HepG2 (cell line): ENCODE measurements around the gene SRSF2. TPM values are rescaled to one million over a fixed set of nuclear protein-coding genes. Genes with fewer than 3 reads are reported as not detected.

Experiments
- AGO2 ChIP-seq: fragments of 200-400 bp; formaldehyde crosslinking; optimal IDR thresholded peaks from 2 replicates; pipeline ENCODE3; 2017; ENCODE audit warnings: mild to moderate bottlenecking, low read depth, low read length, moderate library complexity
- ARNT2 ChIP-seq: sonication (generic); formaldehyde crosslinking; IDR thresholded peaks from 2 replicates; pipeline ENCODE4 v1.8.0; 2022; ENCODE audit warnings: mild to moderate bottlenecking, low read depth, missing genetic modification reagents, moderate library complexity
- ATAD3A ChIP-seq: sonication (generic); formaldehyde crosslinking; IDR thresholded peaks from 2 replicates; pipeline ENCODE4 v1.4.0; 2020; ENCODE audit warnings: missing genetic modification reagents
- DMAP1 ChIP-seq: IDR thresholded peaks from 2 replicates; pipeline ENCODE4 v1.6.1; 2016
- GATAD2A ChIP-seq: IDR thresholded peaks from 2 replicates; pipeline ENCODE4 v1.6.1; 2016
- IKZF1 ChIP-seq: fragments of 450-650 bp; IDR thresholded peaks from 2 replicates; pipeline ENCODE4 v1.7.1; 2016
- NR2F6 ChIP-seq, 2 experiments: IDR thresholded peaks; 2 replicates each; pipeline ENCODE4 v1.6.1; 2016; ENCODE audit warnings: antibody characterized with exemption in 1 of 2, mild to moderate bottlenecking in 1 of 2
- PHF21A ChIP-seq: sonication (generic); formaldehyde crosslinking; IDR thresholded peaks from 2 replicates; pipeline ENCODE4 v1.5.0; 2020; ENCODE audit warnings: mild to moderate bottlenecking, missing genetic modification reagents
- RXRA ChIP-seq: sonication (generic); formaldehyde crosslinking; IDR thresholded peaks from 2 replicates; pipeline ENCODE4 v1.5.1; 2020; ENCODE audit warnings: missing genetic modification reagents
- ZNF256 ChIP-seq: sonication (generic); formaldehyde crosslinking; conservative IDR thresholded peaks from 2 replicates; pipeline ENCODE4 v1.4.0; 2020; ENCODE audit warnings: missing genetic modification reagents
- ZNF34 ChIP-seq: sonication (generic); formaldehyde crosslinking; IDR thresholded peaks from 2 replicates; pipeline ENCODE4 v1.4.0; 2020; ENCODE audit warnings: mild to moderate bottlenecking, missing genetic modification reagents, borderline replicate concordance
- ZNF451 ChIP-seq: sonication (generic); formaldehyde crosslinking; IDR thresholded peaks from 2 replicates; pipeline ENCODE4 v1.5.0; 2020; ENCODE audit warnings: mild to moderate bottlenecking, missing genetic modification reagents
- polyA plus RNA-seq, 8 experiments: library from polyadenylated mRNA; depleted of rRNA in 3 of 8; stranded (reverse) in 7 of 8; unstranded in 1 of 8; fragments of >200 nt; fragmentation: Illumina TruSeq in 4 of 8; extraction: Trizol in 4 of 8; gene quantifications; 2 replicates each; pipeline versions ENCODE4 v1.2.1 to v1.2.3, GENCODE V29; 2011 to 2016; ENCODE audit warnings: low read depth in 4 of 8, missing spikeins in 1 of 8, mixed read lengths in 1 of 8; ENCODE audit not compliant: insufficient read depth in 1 of 8
- total RNA-seq, 5 experiments: library from RNA; depleted of rRNA; stranded (reverse); fragments of >200 nt; fragmentation: Illumina TruSeq; extraction: Trizol; gene quantifications; 2 replicates each; pipeline ENCODE4 v1.2.3, GENCODE V29; 2016; ENCODE audit warnings: low read depth in 1 of 5
- TF ChIP-seq, protein P1 (sequence below): sonication (generic); formaldehyde crosslinking; IDR thresholded peaks from 2 replicates; pipeline ENCODE4 v1.5.1; 2020; ENCODE audit warnings: mild to moderate bottlenecking, missing genetic modification reagents, borderline replicate concordance
- TF ChIP-seq, protein P2 (sequence below), 2 experiments: fragments of 450-650 bp in 1 of 2; sonication (generic) in 1 of 2; formaldehyde crosslinking in 1 of 2; IDR thresholded peaks; 2 replicates each; pipeline versions ENCODE4 v1.6.1 to v1.8.0; 2016 to 2022; ENCODE audit warnings: antibody characterized with exemption in 1 of 2, mild to moderate bottlenecking in 1 of 2, missing genetic modification reagents in 1 of 2
- TF ChIP-seq, protein P3 (sequence below): sonication (generic); formaldehyde crosslinking; IDR thresholded peaks from 2 replicates; pipeline ENCODE4 v1.4.0; 2020; ENCODE audit warnings: missing genetic modification reagents, low read depth, mild to moderate bottlenecking, borderline replicate concordance
- TF ChIP-seq, protein P4 (sequence below): sonication (generic); formaldehyde crosslinking; IDR thresholded peaks from 2 replicates; pipeline ENCODE4 v1.4.0; 2020; ENCODE audit warnings: missing genetic modification reagents, borderline replicate concordance

SRSF2 gene
- total and polyA plus RNA-seq, 2 of the 13 experiments (the other 11 are each of a cell fraction or from before 2014, with no cell fraction given): 306 to 319 TPM

- TF ChIP-seq, protein P1, sequence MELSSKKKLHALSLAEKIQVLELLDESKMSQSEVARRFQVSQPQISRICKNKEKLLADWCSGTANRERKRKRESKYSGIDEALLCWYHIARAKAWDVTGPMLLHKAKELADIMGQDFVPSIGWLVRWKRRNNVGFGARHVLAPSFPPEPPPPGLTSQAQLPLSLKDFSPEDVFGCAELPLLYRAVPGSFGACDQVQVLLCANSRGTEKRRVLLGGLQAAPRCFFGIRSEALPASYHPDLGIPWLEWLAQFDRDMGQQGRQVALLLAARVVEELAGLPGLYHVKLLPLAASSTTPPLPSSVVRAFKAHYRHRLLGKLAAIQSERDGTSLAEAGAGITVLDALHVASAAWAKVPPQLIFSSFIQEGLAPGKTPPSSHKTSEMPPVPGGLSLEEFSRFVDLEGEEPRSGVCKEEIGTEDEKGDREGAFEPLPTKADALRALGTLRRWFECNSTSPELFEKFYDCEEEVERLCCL (CRISPR knock-in tag): peak; percentile 90; the same call in 1 of the 2 replicates
- TF ChIP-seq ATAD3A (CRISPR knock-in tag) (no peak), ZNF451 (CRISPR knock-in tag) (no peak), AGO2 (peak; percentile 92), PHF21A (CRISPR knock-in tag) (no peak), GATAD2A (CRISPR knock-in tag) (no peak), RXRA (CRISPR knock-in tag) (0 out of 2 replicates have a peak, but pooled peaks have one; percentile 59), NR2F6 (IDR thresholded peaks at IDR 0.05) (no peak), NR2F6 (CRISPR knock-in tag; IDR thresholded peaks at IDR 0.05) (no peak), IKZF1 (no peak), ZNF34 (CRISPR knock-in tag) (0 out of 2 replicates have a peak, but pooled peaks have one; percentile 82), DMAP1 (CRISPR knock-in tag) (0 out of 2 replicates have a peak, but pooled peaks have one; percentile 76), ZNF256 (CRISPR knock-in tag) (no peak), ARNT2 (CRISPR knock-in tag) (no peak; the same call in none of the 2 replicates)
- TF ChIP-seq, protein P2, sequence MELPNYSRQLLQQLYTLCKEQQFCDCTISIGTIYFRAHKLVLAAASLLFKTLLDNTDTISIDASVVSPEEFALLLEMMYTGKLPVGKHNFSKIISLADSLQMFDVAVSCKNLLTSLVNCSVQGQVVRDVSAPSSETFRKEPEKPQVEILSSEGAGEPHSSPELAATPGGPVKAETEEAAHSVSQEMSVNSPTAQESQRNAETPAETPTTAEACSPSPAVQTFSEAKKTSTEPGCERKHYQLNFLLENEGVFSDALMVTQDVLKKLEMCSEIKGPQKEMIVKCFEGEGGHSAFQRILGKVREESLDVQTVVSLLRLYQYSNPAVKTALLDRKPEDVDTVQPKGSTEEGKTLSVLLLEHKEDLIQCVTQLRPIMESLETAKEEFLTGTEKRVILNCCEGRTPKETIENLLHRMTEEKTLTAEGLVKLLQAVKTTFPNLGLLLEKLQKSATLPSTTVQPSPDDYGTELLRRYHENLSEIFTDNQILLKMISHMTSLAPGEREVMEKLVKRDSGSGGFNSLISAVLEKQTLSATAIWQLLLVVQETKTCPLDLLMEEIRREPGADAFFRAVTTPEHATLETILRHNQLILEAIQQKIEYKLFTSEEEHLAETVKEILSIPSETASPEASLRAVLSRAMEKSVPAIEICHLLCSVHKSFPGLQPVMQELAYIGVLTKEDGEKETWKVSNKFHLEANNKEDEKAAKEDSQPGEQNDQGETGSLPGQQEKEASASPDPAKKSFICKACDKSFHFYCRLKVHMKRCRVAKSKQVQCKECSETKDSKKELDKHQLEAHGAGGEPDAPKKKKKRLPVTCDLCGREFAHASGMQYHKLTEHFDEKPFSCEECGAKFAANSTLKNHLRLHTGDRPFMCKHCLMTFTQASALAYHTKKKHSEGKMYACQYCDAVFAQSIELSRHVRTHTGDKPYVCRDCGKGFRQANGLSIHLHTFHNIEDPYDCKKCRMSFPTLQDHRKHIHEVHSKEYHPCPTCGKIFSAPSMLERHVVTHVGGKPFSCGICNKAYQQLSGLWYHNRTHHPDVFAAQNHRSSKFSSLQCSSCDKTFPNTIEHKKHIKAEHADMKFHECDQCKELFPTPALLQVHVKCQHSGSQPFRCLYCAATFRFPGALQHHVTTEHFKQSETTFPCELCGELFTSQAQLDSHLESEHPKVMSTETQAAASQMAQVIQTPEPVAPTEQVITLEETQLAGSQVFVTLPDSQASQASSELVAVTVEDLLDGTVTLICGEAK (IDR thresholded peaks at IDR 0.05): no peak
- TF ChIP-seq, protein P2 (CRISPR knock-in tag; IDR thresholded peaks at IDR 0.05): no peak
- TF ChIP-seq, protein P3, sequence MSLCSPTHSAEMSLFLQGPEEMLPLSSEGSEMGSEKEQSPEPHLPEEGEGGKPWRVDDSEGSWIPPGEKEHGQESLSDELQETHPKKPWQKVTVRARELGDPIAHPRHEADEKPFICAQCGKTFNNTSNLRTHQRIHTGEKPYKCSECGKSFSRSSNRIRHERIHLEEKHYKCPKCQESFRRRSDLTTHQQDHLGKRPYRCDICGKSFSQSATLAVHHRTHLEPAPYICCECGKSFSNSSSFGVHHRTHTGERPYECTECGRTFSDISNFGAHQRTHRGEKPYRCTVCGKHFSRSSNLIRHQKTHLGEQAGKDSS (CRISPR knock-in tag): peak; percentile 40; the same call in 1 of the 2 replicates
- TF ChIP-seq, protein P4, sequence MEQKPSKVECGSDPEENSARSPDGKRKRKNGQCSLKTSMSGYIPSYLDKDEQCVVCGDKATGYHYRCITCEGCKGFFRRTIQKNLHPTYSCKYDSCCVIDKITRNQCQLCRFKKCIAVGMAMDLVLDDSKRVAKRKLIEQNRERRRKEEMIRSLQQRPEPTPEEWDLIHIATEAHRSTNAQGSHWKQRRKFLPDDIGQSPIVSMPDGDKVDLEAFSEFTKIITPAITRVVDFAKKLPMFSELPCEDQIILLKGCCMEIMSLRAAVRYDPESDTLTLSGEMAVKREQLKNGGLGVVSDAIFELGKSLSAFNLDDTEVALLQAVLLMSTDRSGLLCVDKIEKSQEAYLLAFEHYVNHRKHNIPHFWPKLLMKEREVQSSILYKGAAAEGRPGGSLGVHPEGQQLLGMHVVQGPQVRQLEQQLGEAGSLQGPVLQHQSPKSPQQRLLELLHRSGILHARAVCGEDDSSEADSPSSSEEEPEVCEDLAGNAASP (CRISPR knock-in tag): no peak
Observed at GRCh38 chr17:76726776-76727718, 10.1 kb downstream of the SRSF2 start, which contains the start of gene METTL23 (continued).
